Bronchial epithelial cell (primary cell): ENCODE results near the gene PPP2R2C. TPM values are rescaled to one million over a fixed set of nuclear protein-coding genes. Genes with fewer than 3 reads are reported as not detected.

ENCODE experiments used
- DNase-seq: peaks from one replicate; pipeline ENCODE4 v3.0.0-alpha.2; 2010; ENCODE audit warnings: low read depth
- FAIRE-seq: peaks from 2 replicates; lab custom pipeline; 2011; peaks lifted over from hg19 to GRCh38; lab: Jason Lieb, UNC
- H3K27me3 ChIP-seq: 2 replicates; pipeline ENCODE4 v1.5.1; 2011; ENCODE audit warnings: low read length; ENCODE audit not compliant: control insufficient read depth, insufficient read depth
- H3K36me3 ChIP-seq: 2 replicates; pipeline ENCODE4 v1.5.1; 2011; ENCODE audit warnings: low read length; ENCODE audit not compliant: control insufficient read depth, insufficient read depth
- H3K4me3 ChIP-seq: 2 replicates; pipeline ENCODE4 v1.5.1; 2011; ENCODE audit warnings: mild to moderate bottlenecking, low read depth, low read length, control low read depth
- total RNA-seq: library from RNA; depleted of rRNA; stranded (reverse); fragments of >200 nt; gene quantifications from 2 replicates; pipeline ENCODE4 v1.2.1, GENCODE V29; 2014
- TF ChIP-seq, protein P1 (sequence below): IDR thresholded peaks from 2 replicates; pipeline ENCODE4 v1.5.1; 2011; ENCODE audit warnings: mild to moderate bottlenecking, moderate library complexity, low read length, control low read depth, inconsistent platforms; ENCODE audit not compliant: insufficient read depth, severe bottlenecking

Gene PPP2R2C
- total RNA-seq, 1 donor from 2014 or later = 1.1 TPM

DNA sequence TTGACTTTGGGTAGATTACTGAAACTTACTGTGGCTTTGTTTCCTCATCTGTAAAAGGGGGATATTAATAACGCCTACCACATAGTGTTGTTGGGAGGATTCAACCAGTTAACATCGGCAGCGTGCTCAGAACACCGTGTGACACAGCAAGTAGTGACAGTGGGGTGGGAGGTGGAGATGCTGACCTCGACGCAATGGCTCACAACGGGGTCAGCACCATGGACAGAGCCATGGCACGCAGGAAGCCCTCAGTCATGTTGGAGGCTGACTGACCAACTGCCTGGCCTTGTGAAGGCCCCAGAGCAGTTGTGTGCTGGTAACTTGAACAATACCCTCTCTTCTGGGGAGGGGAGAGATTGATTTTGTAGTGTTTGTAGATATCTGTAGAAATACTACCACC lies 109.5 kb downstream of the PPP2R2C start:
- DNase-seq (no peak), FAIRE-seq (peak; percentile 13)

DNA sequence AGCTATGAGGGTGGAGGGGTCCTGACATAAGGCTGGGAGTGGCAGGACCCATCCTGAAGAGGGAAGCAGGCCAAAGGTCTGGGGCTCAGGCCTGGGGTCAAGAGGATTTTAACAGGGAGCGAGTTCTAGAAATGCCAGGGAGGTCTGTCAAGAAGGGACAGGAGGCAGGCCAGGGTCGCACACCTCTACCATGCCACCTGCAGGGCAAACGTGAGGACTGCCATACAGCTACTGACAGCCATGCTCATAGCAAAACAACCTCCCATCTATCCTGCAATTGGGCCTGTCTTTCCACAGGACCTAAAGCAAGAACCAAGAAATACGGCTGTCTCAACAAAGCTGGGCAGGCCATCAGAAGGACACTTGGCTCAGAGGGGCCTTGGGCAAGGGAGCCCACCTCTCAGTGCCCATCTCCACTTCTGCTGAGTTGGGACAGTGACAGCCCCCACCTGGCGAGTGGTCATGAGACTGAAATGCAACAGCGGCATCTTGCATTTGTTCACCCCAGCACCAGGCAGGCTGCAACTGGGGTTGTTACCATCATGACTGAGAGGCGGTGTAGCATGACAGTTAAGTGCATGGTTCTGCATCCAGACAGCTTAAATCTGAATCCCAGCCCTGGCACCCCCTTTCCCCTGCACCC lies 110.0 kb downstream of the PPP2R2C start:
- Histone ChIP-seq H3K27me3 (no peaks in the 10 kb centered on the region), H3K4me3 (no peak overlapping the region), H3K36me3 (no peaks in the 10 kb centered on the region)
- no peak for DNase-seq
- FAIRE-seq = peak; percentile 58
- TF ChIP-seq, protein P1, sequence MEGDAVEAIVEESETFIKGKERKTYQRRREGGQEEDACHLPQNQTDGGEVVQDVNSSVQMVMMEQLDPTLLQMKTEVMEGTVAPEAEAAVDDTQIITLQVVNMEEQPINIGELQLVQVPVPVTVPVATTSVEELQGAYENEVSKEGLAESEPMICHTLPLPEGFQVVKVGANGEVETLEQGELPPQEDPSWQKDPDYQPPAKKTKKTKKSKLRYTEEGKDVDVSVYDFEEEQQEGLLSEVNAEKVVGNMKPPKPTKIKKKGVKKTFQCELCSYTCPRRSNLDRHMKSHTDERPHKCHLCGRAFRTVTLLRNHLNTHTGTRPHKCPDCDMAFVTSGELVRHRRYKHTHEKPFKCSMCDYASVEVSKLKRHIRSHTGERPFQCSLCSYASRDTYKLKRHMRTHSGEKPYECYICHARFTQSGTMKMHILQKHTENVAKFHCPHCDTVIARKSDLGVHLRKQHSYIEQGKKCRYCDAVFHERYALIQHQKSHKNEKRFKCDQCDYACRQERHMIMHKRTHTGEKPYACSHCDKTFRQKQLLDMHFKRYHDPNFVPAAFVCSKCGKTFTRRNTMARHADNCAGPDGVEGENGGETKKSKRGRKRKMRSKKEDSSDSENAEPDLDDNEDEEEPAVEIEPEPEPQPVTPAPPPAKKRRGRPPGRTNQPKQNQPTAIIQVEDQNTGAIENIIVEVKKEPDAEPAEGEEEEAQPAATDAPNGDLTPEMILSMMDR = no peak

More for the DNA sequence above, 109.5 kb downstream of the PPP2R2C start:
- Histone ChIP-seq H3K36me3 (no peaks in the 10 kb centered on the region), H3K4me3 (no peak overlapping the region), H3K27me3 (no peaks in the 10 kb centered on the region)
- TF ChIP-seq, protein P1 = no peak

DNA sequence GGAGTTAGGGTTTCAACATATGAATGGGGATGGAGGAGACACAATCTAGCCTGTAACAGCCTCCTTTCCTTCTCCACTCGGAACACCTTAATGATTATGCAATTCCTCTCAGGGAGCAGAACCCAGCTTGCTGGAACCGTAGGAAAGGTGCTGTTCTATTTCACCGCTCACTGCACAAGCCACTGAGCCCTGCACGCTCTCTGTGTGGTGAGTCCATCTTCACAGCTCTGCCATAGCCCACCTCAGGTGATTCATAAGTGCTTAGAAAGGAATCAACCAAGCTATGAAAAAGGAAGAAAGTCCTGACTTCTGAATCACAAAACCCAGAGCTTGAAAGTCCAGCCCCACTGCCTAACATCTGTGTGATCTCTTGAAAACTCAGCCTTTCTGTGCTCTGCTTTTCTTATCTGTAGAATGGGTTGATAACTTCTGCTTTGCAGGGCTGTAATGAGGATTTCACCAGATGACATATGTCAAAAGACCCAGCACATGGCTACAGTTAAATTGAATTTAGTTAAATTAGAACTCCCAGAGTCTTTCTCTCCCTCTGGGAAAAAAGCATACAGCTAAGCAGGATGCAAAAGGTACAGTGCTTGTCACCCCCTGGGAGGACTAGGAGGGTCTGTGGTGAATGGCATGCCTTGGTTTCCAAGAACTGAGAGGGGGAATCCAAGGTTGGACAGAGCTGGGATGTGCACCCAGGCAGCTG lies 111.2 kb downstream of the PPP2R2C start:
- Histone ChIP-seq H3K27me3 (no peaks in the 10 kb centered on the region), H3K36me3 (no peaks in the 10 kb centered on the region), H3K4me3 (no peak overlapping the region)
- TF ChIP-seq, protein P1 = no peak
- FAIRE-seq (no peak), DNase-seq (no peak)

DNA sequence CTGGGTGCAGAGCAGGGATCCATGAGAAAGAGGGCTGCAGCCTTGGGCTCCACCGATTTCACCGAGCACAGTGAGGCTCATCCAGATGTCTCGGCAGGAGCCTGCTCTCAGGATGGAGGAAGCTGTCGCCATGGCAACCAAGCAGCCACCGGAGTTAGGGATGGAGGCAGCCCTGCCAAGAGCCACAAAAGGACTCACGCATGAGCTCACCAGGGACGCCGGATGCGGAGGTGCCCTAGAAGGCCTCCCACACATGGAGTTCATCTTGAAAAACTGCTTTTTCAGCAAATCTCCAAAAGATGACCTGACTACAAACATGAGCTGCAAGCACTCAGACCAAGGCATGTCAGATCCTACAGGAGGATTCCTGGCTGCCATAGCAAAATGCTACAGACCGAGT lies 112.0 kb downstream of the PPP2R2C start:
- Histone ChIP-seq H3K4me3 (no peak overlapping the region), H3K27me3 (no peaks in the 10 kb centered on the region), H3K36me3 (no peaks in the 10 kb centered on the region)
- no peak for DNase-seq
- TF ChIP-seq, protein P1 = no peak
- no peak for FAIRE-seq

DNA sequence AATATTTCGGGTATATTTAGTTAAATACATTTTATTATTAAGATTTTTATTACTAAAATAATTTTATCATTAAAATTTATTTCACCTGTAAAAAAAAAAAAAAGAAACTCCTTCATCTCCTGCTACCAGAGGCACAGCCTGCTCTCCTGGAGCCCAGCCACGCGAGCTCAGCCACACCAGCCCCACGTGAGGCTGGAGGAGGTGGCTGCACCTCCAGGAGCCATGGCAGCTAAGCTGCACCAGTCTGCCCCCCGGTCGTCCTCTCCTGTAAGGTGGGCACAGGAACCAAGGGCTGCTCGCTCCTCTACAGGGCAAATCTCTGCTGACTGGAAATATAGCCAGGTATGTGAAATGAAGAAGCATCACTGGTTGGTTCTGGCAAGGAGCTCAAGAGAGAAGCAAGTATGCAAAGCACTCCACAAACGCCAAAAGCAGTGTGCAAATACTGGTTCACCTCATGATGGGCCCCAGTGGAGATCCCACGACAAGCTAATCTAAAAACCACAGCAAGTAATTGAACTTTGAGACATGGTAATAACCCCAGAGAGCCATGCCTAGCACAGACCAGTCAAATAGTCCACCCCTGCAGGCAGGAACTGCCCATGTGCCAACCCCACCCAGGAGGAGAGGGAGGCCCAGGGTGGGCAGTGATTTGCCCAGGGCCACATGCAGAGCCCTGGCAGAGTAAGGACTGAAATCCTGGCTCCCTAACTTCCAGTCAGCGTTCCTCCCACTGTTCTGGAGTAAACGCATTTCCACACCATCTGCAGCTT lies 112.7 kb downstream of the PPP2R2C start:
- DNase-seq (no peak), FAIRE-seq (no peak)
- TF ChIP-seq, protein P1 = no peak
- no peaks in the 10 kb centered on the region for H3K27me3 ChIP-seq
- H3K4me3 ChIP-seq = no peak overlapping the region
- H3K36me3 ChIP-seq = no peaks in the 10 kb centered on the region
